Fibroblast of lung (primary cell): Measurements from ENCODE around the gene DEPDC7. TPM values are rescaled to one million over a fixed set of nuclear protein-coding genes. Genes with fewer than 3 reads are reported as not detected.
A peak's percentile ranks its signal among the peaks of the same experiment; 100 is the strongest.

Experiments used
- DNase-seq, 2 donors: peaks; one replicate each; pipeline versions ENCODE4 v3.0.0 to v3.0.0-alpha.2; 2010; ENCODE audit warnings: low read depth in 2 of 2
- H2AFZ ChIP-seq: 2 replicates; pipeline ENCODE4 v1.5.1; 2012; ENCODE audit warnings: low read length, control low read depth, inconsistent platforms
- H3K27ac ChIP-seq: 2 replicates; pipeline ENCODE4 v1.5.1; 2011; ENCODE audit warnings: low read length, control low read depth; ENCODE audit not compliant: insufficient read depth
- H3K27me3 ChIP-seq: 2 replicates; pipeline ENCODE4 v1.5.1; 2011; ENCODE audit warnings: mild to moderate bottlenecking, low read length; ENCODE audit not compliant: control insufficient read depth, insufficient read depth
- H3K36me3 ChIP-seq: 2 replicates; pipeline ENCODE4 v1.5.1; 2011; ENCODE audit warnings: low read length; ENCODE audit not compliant: control insufficient read depth, insufficient read depth
- H3K4me1 ChIP-seq: 2 replicates; pipeline ENCODE4 v1.5.1; 2011; ENCODE audit warnings: low read length; ENCODE audit not compliant: control insufficient read depth, insufficient read depth; ENCODE audit errors: extremely low read depth
- H3K4me2 ChIP-seq: 2 replicates; pipeline ENCODE4 v1.5.1; 2011; ENCODE audit warnings: low read length, control low read depth; ENCODE audit not compliant: insufficient read depth; ENCODE audit errors: extremely low read depth
- H3K4me3 ChIP-seq, 4 experiments: fragments of 200-600 bp in 1 of 4; sonication (generic) in 1 of 4; replicated peaks in 1 of 4; 2 replicates each; pipeline ENCODE4 v1.5.1; 2011 to 2016; ENCODE audit warnings: low read length in 4 of 4, low read depth in 3 of 4, mild to moderate bottlenecking in 3 of 4, control low read depth in 2 of 4, inconsistent platforms in 1 of 4, mixed read lengths in 1 of 4; ENCODE audit not compliant: insufficient read depth in 1 of 4; ENCODE audit errors: control extremely low read depth in 1 of 4
- H3K79me2 ChIP-seq: 2 replicates; pipeline ENCODE4 v1.5.1; 2012; ENCODE audit warnings: mild to moderate bottlenecking, low read length, inconsistent platforms; ENCODE audit not compliant: control insufficient read depth, insufficient read depth
- H3K9ac ChIP-seq: 2 replicates; pipeline ENCODE4 v1.5.1; 2011; ENCODE audit warnings: mild to moderate bottlenecking, low read length, control low read depth; ENCODE audit not compliant: insufficient read depth
- H3K9me3 ChIP-seq: 2 replicates; pipeline ENCODE4 v1.5.1; 2012; ENCODE audit warnings: low read depth, low read length; ENCODE audit not compliant: control insufficient read depth, insufficient read depth
- H4K20me1 ChIP-seq: 2 replicates; pipeline ENCODE4 v1.5.1; 2011; ENCODE audit warnings: low read length; ENCODE audit not compliant: control insufficient read depth, insufficient read depth; ENCODE audit errors: extremely low read depth
- CTCF ChIP-seq, 2 donors: IDR thresholded peaks in 1 of 2; conservative IDR thresholded peaks in 1 of 2; 1 replicate in 1 of 2; 2 replicates in 1 of 2; pipeline ENCODE4 v1.5.1; 2011 to 2012; ENCODE audit warnings: low read length in 2 of 2, control low read depth in 1 of 2, inconsistent platforms in 1 of 2, low read depth in 1 of 2, mild to moderate bottlenecking in 1 of 2
- EZH2 ChIP-seq: IDR thresholded peaks from 2 replicates; pipeline ENCODE4 v1.5.1; 2012; ENCODE audit warnings: low read length, control low read depth, mild to moderate bottlenecking; ENCODE audit errors: missing control alignments
- polyA plus RNA-seq, 2 donors: library from polyadenylated mRNA; depleted of rRNA in 1 of 2; stranded (reverse) in 1 of 2; unstranded in 1 of 2; fragments of >200 nt; gene quantifications; 2 replicates each; pipeline ENCODE4 v1.2.1, GENCODE V29; 2011 to 2012; ENCODE audit warnings: missing spikeins in 1 of 2
- total RNA-seq: library from RNA; depleted of rRNA; stranded (reverse); fragments of >200 nt; gene quantifications from 2 replicates; pipeline ENCODE4 v1.2.1, GENCODE V29; 2014

DEPDC7 gene
- total and polyA plus RNA-seq, 2 donors (not counting 1 experiment from before 2014, with no cell fraction given) = 6.7 to 8.4 TPM

- Histone ChIP-seq H3K4me1 (no peaks in the 10 kb centered on the region), H2AFZ (peak overlapping the region; percentile 95), H3K9me3 (no peaks in the 10 kb centered on the region), H3K9ac (peak overlapping the region; percentile 80), H3K79me2 (peaks cover 12% of the 10 kb centered on the region), H3K4me3 (peak overlapping the region; percentile 64 to 80 (median 76)), H3K27me3 (no peaks in the 10 kb centered on the region), H3K36me3 (peaks cover 3% of the 10 kb centered on the region), H3K4me2 (peak overlapping the region; percentile 82), H4K20me1 (no peaks in the 10 kb centered on the region), H3K27ac (peak overlapping the region; percentile 93)
- no peak for TF ChIP-seq EZH2
- TF ChIP-seq CTCF (conservative IDR thresholded peaks at IDR 0.05 in 1 of 2, IDR thresholded peaks at IDR 0.05 in 1 of 2; ENCODE audit: low read depth in 1 of 2, low read length in 2 of 2) = no peak
- peak; percentile 32 to 56 for DNase-seq
Measured at GRCh38 chr11:33040033-33040861, 24.6 kb downstream of the DEPDC7 start.

- TF ChIP-seq CTCF (conservative IDR thresholded peaks at IDR 0.05 in 1 of 2, IDR thresholded peaks at IDR 0.05 in 1 of 2; ENCODE audit: low read depth in 1 of 2, low read length in 2 of 2) (no peak), EZH2 (no peak)
- Histone ChIP-seq H3K79me2 (peaks cover 12% of the 10 kb centered on the region), H4K20me1 (no peaks in the 10 kb centered on the region), H3K4me3 (peak overlapping the region; percentile 64 to 80 (median 76)), H3K27me3 (no peaks in the 10 kb centered on the region), H3K36me3 (peaks cover 5% of the 10 kb centered on the region), H3K27ac (peak overlapping the region; percentile 93), H3K4me1 (no peaks in the 10 kb centered on the region), H2AFZ (no peak overlapping the region), H3K9me3 (no peaks in the 10 kb centered on the region), H3K9ac (no peak overlapping the region), H3K4me2 (peak overlapping the region; percentile 82)
- no peak for DNase-seq
Measured at GRCh38 chr11:33040862-33041453, 25.3 kb downstream of the DEPDC7 start.

- Histone ChIP-seq H3K4me2 (no peak overlapping the region), H2AFZ (no peak overlapping the region), H3K79me2 (peaks cover 12% of the 10 kb centered on the region), H3K9me3 (no peaks in the 10 kb centered on the region), H3K27ac (no peak overlapping the region), H3K27me3 (no peaks in the 10 kb centered on the region), H3K4me1 (no peaks in the 10 kb centered on the region), H4K20me1 (no peaks in the 10 kb centered on the region), H3K9ac (no peak overlapping the region), H3K4me3 (no peak overlapping the region), H3K36me3 (peaks cover 6% of the 10 kb centered on the region)
- DNase-seq = peak in 1 of 2 donors; percentile 57
- TF ChIP-seq EZH2 (no peak), CTCF (conservative IDR thresholded peaks at IDR 0.05 in 1 of 2, IDR thresholded peaks at IDR 0.05 in 1 of 2; ENCODE audit: low read depth in 1 of 2, low read length in 2 of 2) (no peak)
Measured at GRCh38 chr11:33043221-33043830, 27.6 kb downstream of the DEPDC7 start.
